Effector memory CD8-positive, alpha-beta T cell (primary cell): ENCODE results near the gene OR10R2.
"Not testable (repeated sequence)": the region's sequence is repeated elsewhere in the genome, so short reads cannot be mapped to it uniquely, and the experiment has no call there.

ENCODE experiments used
- ATAC-seq: fragments of 150-1000 bp; cut with Tn5 transposase; replicated peaks from 2 replicates; pipeline ENCODE4 v1.10.0; 2021; ENCODE audit warnings: mild to moderate bottlenecking, moderate library complexity
- DNase-seq, 3 experiments: peaks; one replicate each; pipeline ENCODE4 v3.0.0; 2021
- H3K27ac Mint-ChIP-seq, 2 donors: one replicate each; pipeline ENCODE4 v1.8.0; 2022; ENCODE audit warnings: mild to moderate bottlenecking in 2 of 2, mixed read lengths in 2 of 2, moderate library complexity in 2 of 2
- H3K27me3 Mint-ChIP-seq, 2 donors: one replicate each; pipeline ENCODE4 v1.8.0; 2022; ENCODE audit warnings: mixed read lengths in 2 of 2
- H3K36me3 Mint-ChIP-seq: one replicate; pipeline ENCODE4 v1.8.0; 2022; ENCODE audit warnings: mild to moderate bottlenecking, moderate library complexity, mixed read lengths; ENCODE audit not compliant: insufficient read depth
- H3K4me1 Mint-ChIP-seq, 2 donors: one replicate each; pipeline ENCODE4 v1.8.0; 2022; ENCODE audit warnings: low read depth in 2 of 2, mixed read lengths in 2 of 2
- H3K4me3 Mint-ChIP-seq, 2 donors: one replicate each; pipeline ENCODE4 v1.8.0; 2022; ENCODE audit warnings: mild to moderate bottlenecking in 2 of 2, mixed read lengths in 2 of 2, moderate library complexity in 2 of 2
- H3K9me3 Mint-ChIP-seq, 2 donors: one replicate each; pipeline ENCODE4 v1.8.0; 2022; ENCODE audit warnings: mixed read lengths in 2 of 2
- total RNA-seq, 9 experiments: gene quantifications; one replicate each; lab custom pipeline; 2026; lab: John Stamatoyannopoulos, UW

OR10R2 gene, protein sequence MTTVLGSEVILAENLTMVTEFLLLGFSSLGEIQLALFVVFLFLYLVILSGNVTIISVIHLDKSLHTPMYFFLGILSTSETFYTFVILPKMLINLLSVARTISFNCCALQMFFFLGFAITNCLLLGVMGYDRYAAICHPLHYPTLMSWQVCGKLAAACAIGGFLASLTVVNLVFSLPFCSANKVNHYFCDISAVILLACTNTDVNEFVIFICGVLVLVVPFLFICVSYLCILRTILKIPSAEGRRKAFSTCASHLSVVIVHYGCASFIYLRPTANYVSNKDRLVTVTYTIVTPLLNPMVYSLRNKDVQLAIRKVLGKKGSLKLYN
- total RNA-seq: 0 reads per million in 9 experiments

DNA sequence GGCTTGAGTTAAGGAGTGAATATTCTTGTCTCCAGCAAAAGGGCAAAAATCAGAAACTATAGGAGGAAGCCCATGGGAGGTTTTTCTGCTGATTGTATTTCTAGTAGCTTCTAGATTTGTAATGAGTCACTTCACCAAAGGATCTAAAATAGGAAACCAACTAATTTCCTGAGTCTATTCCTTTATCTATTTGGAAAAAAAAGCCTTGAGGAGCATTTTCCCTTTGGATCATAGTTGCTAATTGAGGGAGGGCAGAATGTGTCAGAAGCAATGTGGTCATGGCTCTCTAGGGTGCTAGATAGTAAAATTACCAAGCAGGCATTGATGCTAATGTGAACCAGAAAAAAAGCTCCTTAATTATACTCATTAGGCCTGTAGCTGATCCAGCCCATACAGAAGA lies at the start of gene OR10R2:
OR10R2 (plus strand) TSS at position 301 of the 400 bp plus-strand sequence. CDS start 106 bp downstream, outside the sequence.
- no peak within 1 kb of the TSS for H3K27ac Mint-ChIP-seq
- no peaks in the 10 kb centered on the region for H3K9me3 Mint-ChIP-seq
- no peak for DNase-seq
- no peaks in the 10 kb centered on the region for H3K4me1 Mint-ChIP-seq
- H3K4me3 Mint-ChIP-seq: no peak within 1 kb of the TSS
- ATAC-seq: no peak
- no peaks in the 10 kb centered on the region for H3K36me3 Mint-ChIP-seq
- peaks cover 39 to 42% of the 10 kb centered on the region in 2 donors for H3K27me3 Mint-ChIP-seq

DNA sequence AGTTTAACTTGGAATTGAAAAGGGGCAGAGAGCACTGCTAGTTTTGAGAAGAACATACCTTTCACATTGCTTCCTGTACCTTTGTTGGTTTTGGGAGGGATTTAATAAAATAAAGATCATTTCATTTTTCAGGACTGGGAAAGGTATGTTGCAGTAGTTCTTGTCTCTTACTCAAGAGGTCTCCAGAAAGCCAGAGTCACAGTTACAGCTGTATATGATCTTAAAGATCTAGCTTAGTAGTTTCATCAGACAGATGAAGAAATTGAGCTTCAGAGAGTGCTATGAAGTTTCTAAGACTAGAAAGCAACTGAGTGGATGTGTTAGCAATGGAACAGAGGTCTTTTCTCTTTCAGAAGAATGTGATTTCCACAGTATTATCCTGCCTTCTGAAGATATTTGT lies 47.0 kb upstream of the OR10R2 start:
- no peaks in the 10 kb centered on the region for H3K36me3 Mint-ChIP-seq
- H3K27me3 Mint-ChIP-seq: peaks cover 39 to 48% of the 10 kb centered on the region in 2 donors
- DNase-seq (no peak), ATAC-seq (no peak)
- no peak overlapping the region for H3K27ac Mint-ChIP-seq
- H3K4me3 Mint-ChIP-seq: no peak overlapping the region
- H3K9me3 Mint-ChIP-seq: peaks cover 0 to 7% of the 10 kb centered on the region in 2 donors
- no peaks in the 10 kb centered on the region for H3K4me1 Mint-ChIP-seq

DNA sequence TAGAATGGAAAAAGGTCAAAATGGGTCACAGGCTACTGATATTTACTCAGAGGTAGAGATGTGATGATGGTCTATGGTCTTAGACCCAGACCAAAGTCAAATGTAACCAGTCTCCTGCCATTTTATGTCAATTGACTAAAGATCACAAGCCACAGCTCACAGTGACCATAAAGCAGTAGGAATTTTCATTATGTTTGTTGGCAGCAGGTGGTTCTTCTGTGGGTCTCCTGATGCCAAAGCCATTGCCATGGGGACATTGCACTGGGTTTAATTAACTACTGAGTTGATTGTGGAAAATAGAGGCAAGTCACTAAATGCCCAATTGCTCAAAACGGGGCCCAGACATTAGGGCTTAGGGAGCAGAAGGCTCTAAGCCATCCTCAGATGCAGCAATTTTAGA lies 45.9 kb upstream of the OR10R2 start, which contains the start of gene OR10K2:
OR10K2 (minus strand) TSS at position 101 of the 400 bp plus-strand sequence. CDS start 5,371 bp downstream, outside the sequence.
- Mint-ChIP-seq H3K36me3 (no peaks in the 10 kb centered on the region), H3K9me3 (peaks cover 0 to 7% of the 10 kb centered on the region in 2 donors), H3K4me1 (no peaks in the 10 kb centered on the region), H3K27me3 (peaks cover 41 to 47% of the 10 kb centered on the region in 2 donors), H3K4me3 (no peak within 1 kb of the TSS), H3K27ac (no peak within 1 kb of the TSS)
- no peak for ATAC-seq
- no peak for DNase-seq

DNA sequence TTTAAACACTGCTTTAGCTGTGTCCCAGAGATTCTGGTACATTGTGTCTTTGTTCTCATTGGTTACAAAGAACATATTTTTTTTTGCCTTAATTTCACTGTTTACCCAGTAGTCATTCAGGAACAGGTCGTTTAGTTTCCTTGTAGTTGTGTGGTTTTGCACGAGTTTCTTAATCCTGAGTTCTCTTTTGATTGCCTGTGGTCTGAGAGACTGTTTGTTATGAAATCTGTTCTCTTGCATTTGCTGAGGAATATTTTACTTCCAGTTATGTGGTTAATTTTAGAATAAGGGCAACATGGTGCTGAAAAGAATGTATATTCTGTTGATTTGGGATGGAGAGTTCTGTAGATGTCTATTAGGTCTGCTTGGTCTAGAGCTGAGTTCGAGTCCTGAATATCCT lies 41.9 kb upstream of the OR10R2 start:
- not testable (repeated sequence) for ATAC-seq, H3K36me3 Mint-ChIP-seq, DNase-seq, H3K4me1 Mint-ChIP-seq, H3K27ac Mint-ChIP-seq, H3K4me3 Mint-ChIP-seq
- H3K27me3 Mint-ChIP-seq: peaks cover 71 to 72% of the 10 kb centered on the region in 2 donors
- H3K9me3 Mint-ChIP-seq: peaks cover 0 to 13% of the 10 kb centered on the region in 2 donors

DNA sequence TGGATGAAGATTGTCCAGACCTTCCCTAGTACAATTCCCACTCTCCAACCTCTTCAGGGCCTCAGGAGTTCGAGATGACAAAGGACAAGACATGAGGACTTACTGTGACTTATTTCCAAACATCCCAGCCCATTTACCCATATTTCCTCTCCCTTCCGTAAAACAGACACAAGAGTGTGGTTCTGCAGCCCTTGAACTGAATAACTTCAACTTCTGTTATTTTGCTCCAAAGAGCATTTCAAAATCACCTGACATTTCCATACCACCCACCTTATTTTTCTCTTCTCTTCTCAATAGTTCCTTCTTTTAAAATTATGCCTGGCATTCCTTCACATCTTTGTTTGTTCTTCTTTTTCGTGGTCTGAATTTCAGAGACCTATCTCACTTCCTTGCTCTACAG lies 37.3 kb upstream of the OR10R2 start:
- ATAC-seq: no peak
- peaks cover 0 to 7% of the 10 kb centered on the region in 2 donors for H3K9me3 Mint-ChIP-seq
- H3K4me1 Mint-ChIP-seq: no peaks in the 10 kb centered on the region
- no peak overlapping the region for H3K4me3 Mint-ChIP-seq
- peaks cover 58 to 67% of the 10 kb centered on the region in 2 donors for H3K27me3 Mint-ChIP-seq
- no peak for DNase-seq
- no peaks in the 10 kb centered on the region for H3K36me3 Mint-ChIP-seq
- no peak overlapping the region for H3K27ac Mint-ChIP-seq

DNA sequence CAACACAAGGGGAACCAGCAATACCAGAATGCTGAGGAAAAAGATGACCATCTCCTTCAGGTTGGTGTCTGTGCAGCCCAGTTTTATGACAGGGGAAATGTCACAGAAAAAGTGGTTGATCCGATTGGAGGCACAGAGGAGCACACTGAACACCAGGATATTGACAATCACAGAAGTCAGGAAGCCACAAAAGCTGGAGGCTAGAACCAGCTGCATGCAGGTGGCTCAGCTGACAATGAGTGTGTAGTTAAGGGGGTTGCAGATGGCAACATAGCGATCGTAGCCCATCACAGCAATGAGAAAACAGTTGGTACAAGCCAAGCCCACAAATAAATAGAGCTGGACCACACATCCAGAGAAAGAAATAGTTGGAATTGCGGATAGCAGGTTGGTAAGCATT lies 26.6 kb upstream of the OR10R2 start:
- Mint-ChIP-seq H3K9me3 (no peaks in the 10 kb centered on the region), H3K4me3 (no peak overlapping the region), H3K36me3 (no peaks in the 10 kb centered on the region), H3K4me1 (no peaks in the 10 kb centered on the region), H3K27me3 (peaks cover 42 to 54% of the 10 kb centered on the region in 2 donors), H3K27ac (no peak overlapping the region)
- ATAC-seq (no peak), DNase-seq (no peak)

DNA sequence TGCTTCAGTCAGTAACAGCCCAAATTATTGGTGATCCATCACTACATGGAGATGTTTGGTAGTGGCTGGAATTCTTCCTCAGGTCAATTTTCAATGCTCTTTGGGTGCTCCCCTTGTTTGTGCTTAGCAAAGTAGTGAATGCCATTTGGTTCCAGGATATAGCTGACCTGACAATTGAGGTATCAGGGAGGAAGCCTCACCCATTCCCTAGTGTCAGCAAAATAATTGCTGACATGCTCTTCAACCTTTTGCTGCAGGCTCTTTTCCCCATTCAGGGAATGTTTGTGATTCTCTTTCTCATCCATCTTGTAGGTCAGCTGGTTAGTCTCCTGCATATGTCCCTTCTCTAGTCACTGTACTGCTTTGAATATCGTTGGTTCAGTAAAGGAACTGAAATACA lies 17.5 kb upstream of the OR10R2 start:
- no peaks in the 10 kb centered on the region for H3K4me1 Mint-ChIP-seq
- peaks cover 53 to 57% of the 10 kb centered on the region in 2 donors for H3K27me3 Mint-ChIP-seq
- DNase-seq: no peak

DNA sequence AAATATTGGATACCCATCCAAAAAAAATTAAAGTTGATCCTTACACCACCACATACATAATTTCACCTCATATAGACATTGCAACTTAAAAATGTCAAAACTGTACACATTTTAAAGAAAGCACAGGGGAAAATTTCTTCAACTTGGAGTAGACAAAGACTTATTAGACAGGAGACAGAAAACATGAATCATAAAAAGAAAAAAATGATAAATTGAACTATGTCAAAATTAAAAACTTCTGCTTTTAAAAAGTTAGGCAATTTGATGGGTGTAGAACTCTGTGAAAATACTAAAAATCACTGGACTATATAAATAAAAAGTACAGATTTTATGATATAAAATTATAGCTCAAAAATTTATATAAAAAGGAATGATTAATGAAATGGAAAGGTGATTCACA lies 14.8 kb upstream of the OR10R2 start:
- DNase-seq: no peak
- Mint-ChIP-seq H3K36me3 (no peaks in the 10 kb centered on the region), H3K27me3 (peaks cover 45 to 52% of the 10 kb centered on the region in 2 donors), H3K4me3 (no peak overlapping the region), H3K27ac (no peak overlapping the region), H3K4me1 (no peaks in the 10 kb centered on the region), H3K9me3 (no peaks in the 10 kb centered on the region)
- no peak for ATAC-seq

More for the DNA sequence above, 17.5 kb upstream of the OR10R2 start:
- Mint-ChIP-seq H3K4me3 (no peak overlapping the region), H3K27ac (no peak overlapping the region), H3K36me3 (no peaks in the 10 kb centered on the region), H3K9me3 (peaks cover 0 to 5% of the 10 kb centered on the region in 2 donors)
- ATAC-seq: no peak

DNA sequence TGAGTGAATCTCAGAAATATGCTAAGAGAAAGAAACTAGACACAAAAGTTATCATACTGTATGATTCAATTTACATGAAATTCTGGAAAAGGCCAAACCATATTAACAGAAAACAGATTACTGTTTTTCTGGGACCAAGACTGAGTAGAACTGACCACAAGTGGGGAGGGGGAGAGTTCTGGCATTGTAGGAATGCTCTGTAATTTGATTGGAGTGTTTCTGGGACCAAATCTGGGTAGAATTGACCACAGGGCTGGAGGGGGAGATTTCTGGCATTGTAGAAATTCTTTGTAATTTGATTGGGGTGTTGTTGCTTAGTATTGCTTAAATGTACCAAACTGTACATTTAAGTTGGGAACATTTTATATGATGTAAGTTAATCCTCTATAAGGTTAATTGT lies 13.8 kb upstream of the OR10R2 start:
- DNase-seq: no peak
- H3K4me1 Mint-ChIP-seq: no peaks in the 10 kb centered on the region

DNA sequence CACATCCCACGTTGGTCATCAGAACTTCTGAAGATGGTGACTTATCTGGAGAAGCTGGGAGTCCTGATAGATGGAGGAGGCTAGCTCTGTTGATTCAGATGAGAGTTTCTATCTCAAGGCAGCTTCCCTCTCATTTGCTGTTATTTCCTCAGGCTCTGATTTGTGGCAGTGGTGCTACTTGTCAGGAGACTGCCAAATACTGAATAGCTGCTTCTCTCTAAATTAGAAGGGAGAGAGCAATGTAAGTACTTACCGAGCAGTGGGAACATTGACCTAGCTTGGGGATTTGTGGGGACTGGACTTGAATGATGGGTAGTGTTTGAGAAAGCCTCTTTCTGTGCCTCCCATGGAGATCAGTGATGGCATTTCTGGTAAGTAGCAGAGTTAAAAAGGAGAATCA lies 10.5 kb upstream of the OR10R2 start, which contains the start of gene OR10K1:
OR10K1 (plus strand) TSS at position 301 of the 400 bp plus-strand sequence. CDS start 3,728 bp downstream, outside the sequence.
- DNase-seq (no peak), ATAC-seq (no peak)
- no peak within 1 kb of the TSS for H3K4me3 Mint-ChIP-seq
- H3K27ac Mint-ChIP-seq: no peak within 1 kb of the TSS
- peaks cover 26 to 32% of the 10 kb centered on the region in 2 donors for H3K27me3 Mint-ChIP-seq
- H3K36me3 Mint-ChIP-seq: no peaks in the 10 kb centered on the region
- no peaks in the 10 kb centered on the region for H3K4me1 Mint-ChIP-seq
- no peaks in the 10 kb centered on the region for H3K9me3 Mint-ChIP-seq

More for the DNA sequence above, 13.8 kb upstream of the OR10R2 start:
- no peaks in the 10 kb centered on the region for H3K9me3 Mint-ChIP-seq
- no peak overlapping the region for H3K4me3 Mint-ChIP-seq
- no peaks in the 10 kb centered on the region for H3K36me3 Mint-ChIP-seq
- ATAC-seq: no peak
- peaks cover 43 to 47% of the 10 kb centered on the region in 2 donors for H3K27me3 Mint-ChIP-seq
- H3K27ac Mint-ChIP-seq: no peak overlapping the region

DNA sequence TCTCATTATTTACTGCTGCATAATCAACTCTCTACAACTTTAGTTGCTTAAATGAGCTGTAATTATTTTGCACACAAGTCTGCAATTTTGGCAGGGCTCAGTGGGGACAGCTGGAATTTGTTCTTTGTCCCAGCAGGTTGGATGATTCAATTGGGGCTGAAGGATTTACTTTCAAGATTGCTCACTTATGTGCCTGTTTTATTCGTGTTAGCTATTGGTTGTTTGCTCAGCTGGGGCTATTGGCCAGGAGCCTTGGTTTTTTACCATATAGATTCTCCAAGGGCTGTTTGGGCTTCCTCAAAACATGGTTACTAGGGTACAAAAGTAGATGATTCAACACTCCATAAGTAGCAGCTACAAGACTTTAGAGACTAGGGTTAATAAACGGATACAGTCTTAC lies 13.4 kb downstream of the OR10R2 start:
- Mint-ChIP-seq H3K4me3 (no peak overlapping the region), H3K27ac (no peak overlapping the region), H3K9me3 (no peaks in the 10 kb centered on the region), H3K4me1 (no peaks in the 10 kb centered on the region), H3K27me3 (peaks cover 30 to 40% of the 10 kb centered on the region in 2 donors), H3K36me3 (no peaks in the 10 kb centered on the region)
- DNase-seq (no peak), ATAC-seq (no peak)

DNA sequence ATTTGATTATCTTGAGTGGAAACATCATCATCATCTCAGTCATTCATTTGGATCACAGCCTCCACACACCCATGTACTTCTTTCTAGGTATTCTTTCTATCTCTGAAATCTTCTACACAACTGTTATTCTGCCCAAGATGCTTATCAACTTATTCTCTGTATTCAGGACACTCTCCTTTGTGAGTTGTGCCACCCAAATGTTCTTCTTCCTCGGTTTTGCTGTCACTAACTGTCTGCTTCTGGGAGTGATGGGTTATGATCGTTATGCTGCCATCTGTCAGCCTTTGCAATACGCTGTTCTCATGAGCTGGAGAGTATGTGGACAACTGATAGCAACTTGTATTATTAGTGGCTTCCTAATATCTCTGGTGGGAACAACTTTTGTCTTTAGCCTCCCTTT lies 19.3 kb downstream of the OR10R2 start:
- DNase-seq (no peak), ATAC-seq (no peak)
- no peaks in the 10 kb centered on the region for H3K36me3 Mint-ChIP-seq
- no peak overlapping the region for H3K4me3 Mint-ChIP-seq
- H3K27ac Mint-ChIP-seq: no peak overlapping the region
- no peaks in the 10 kb centered on the region for H3K9me3 Mint-ChIP-seq
- peaks cover 30 to 45% of the 10 kb centered on the region in 2 donors for H3K27me3 Mint-ChIP-seq
- H3K4me1 Mint-ChIP-seq: no peaks in the 10 kb centered on the region

DNA sequence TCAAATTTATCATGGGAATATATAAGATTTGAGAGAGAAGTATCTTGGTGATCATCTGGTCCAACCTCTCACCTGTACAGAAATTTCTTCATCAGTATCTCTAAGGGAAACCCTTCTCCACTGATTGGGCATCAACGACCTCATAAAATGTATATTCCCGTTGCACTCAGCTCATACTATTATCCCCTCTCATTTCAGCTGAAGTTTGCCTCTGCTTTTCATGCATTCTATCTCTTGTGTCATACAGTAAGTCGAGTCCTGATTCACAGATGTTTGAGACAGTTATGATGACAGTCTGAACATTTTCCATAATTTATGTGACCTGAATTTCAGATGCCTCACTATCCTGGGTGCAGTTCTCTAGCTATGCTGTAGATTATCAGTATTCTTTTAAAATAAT lies 21.0 kb downstream of the OR10R2 start:
- peaks cover 29 to 30% of the 10 kb centered on the region in 2 donors for H3K27me3 Mint-ChIP-seq
- no peaks in the 10 kb centered on the region for H3K36me3 Mint-ChIP-seq
- no peak overlapping the region for H3K27ac Mint-ChIP-seq
- ATAC-seq (no peak), DNase-seq (no peak)
- no peaks in the 10 kb centered on the region for H3K4me1 Mint-ChIP-seq
- H3K9me3 Mint-ChIP-seq: no peaks in the 10 kb centered on the region
- H3K4me3 Mint-ChIP-seq: no peak overlapping the region

DNA sequence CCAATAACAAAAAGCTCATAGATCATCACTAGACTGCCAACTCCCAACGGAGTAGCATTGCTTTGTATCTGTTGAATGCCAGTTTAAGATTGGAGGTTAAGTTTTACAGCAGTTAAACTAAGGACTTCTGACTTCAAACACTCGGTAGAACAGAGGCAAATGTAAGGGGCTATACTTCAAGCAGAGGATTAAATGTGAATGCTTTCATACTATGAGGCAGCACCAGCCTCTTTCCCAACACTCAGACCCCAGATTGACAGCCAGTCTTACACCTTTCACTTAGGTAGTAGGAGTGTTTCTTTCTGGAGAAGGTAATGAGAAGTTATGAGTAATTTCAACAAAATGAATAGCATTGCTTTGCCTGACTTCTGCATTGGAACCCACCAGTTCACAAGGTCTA lies 22.8 kb downstream of the OR10R2 start:
- DNase-seq (no peak), ATAC-seq (no peak)
- H3K36me3 Mint-ChIP-seq: no peaks in the 10 kb centered on the region
- no peak overlapping the region for H3K27ac Mint-ChIP-seq
- H3K9me3 Mint-ChIP-seq: no peaks in the 10 kb centered on the region
- peaks cover 22 to 28% of the 10 kb centered on the region in 2 donors for H3K27me3 Mint-ChIP-seq
- H3K4me1 Mint-ChIP-seq: no peaks in the 10 kb centered on the region
- H3K4me3 Mint-ChIP-seq: no peak overlapping the region
